Fibroblast of skin of left biceps (primary cell): ENCODE data around the gene SYTL1.

ENCODE experiments used
- DNase-seq, 2 experiments: peaks; one replicate each; pipeline ENCODE4 v3.0.0-alpha.2; 2013; ENCODE audit warnings: low read depth in 2 of 2

SYTL1 gene, protein sequence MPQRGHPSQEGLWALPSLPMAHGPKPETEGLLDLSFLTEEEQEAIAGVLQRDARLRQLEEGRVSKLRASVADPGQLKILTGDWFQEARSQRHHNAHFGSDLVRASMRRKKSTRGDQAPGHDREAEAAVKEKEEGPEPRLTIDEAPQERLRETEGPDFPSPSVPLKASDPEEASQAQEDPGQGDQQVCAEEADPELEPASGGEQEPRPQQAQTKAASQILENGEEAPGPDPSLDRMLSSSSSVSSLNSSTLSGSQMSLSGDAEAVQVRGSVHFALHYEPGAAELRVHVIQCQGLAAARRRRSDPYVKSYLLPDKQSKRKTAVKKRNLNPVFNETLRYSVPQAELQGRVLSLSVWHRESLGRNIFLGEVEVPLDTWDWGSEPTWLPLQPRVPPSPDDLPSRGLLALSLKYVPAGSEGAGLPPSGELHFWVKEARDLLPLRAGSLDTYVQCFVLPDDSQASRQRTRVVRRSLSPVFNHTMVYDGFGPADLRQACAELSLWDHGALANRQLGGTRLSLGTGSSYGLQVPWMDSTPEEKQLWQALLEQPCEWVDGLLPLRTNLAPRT

DNA sequence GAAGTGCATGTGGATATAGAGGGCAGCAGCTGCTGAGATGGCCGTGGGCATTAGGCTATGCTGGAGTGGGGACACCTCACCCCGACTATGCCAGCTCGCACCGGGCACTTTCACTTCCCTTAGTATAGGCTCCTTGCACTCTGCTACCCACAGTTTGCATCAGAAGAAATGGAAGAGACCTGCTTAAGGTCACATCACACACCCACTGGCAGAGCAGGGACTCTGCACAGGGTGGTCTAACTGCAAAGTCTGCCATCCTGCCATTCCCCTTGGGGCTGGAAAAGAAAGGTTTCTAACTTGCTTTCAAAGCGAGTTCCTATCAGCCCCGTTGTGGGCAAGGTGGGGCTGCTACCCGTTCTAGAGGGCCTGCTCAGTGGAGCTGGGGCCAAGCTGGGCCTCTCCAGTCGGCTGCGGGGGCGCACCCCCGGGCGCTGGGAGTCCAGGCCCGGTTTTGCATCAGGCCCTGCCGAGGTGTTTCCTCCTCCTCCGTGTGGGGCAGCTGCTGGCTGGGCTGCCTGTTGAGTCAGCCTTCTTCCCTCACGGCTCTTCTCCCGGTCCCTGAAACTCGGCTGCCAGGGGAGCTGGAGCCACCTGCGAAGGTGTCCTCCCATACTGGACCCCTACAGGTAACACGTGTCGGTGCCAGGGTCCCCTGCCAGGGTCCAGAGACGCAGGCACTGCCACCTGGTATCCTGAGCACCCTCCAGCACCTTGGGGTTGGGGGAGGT lies at the start of gene SYTL1:
TSS of gene SYTL1 (plus strand) at position 498 of the 728 bp plus-strand sequence. CDS start 3,313 bp downstream, outside the sequence.
- peak in 1 of 2 experiments; percentile 36 for DNase-seq

GRCh38 chr1:27292106-27292505 lies 49.7 kb upstream of the SYTL1 start:
- no peak for DNase-seq

GRCh38 chr1:27293915-27294314 lies 47.9 kb upstream of the SYTL1 start:
- no peak for DNase-seq

- DNase-seq = no peak
Observed at GRCh38 chr1:27296773-27297291, 45.0 kb upstream of the SYTL1 start.

GRCh38 chr1:27297903-27298302 lies 43.9 kb upstream of the SYTL1 start:
- DNase-seq = no peak

DNA sequence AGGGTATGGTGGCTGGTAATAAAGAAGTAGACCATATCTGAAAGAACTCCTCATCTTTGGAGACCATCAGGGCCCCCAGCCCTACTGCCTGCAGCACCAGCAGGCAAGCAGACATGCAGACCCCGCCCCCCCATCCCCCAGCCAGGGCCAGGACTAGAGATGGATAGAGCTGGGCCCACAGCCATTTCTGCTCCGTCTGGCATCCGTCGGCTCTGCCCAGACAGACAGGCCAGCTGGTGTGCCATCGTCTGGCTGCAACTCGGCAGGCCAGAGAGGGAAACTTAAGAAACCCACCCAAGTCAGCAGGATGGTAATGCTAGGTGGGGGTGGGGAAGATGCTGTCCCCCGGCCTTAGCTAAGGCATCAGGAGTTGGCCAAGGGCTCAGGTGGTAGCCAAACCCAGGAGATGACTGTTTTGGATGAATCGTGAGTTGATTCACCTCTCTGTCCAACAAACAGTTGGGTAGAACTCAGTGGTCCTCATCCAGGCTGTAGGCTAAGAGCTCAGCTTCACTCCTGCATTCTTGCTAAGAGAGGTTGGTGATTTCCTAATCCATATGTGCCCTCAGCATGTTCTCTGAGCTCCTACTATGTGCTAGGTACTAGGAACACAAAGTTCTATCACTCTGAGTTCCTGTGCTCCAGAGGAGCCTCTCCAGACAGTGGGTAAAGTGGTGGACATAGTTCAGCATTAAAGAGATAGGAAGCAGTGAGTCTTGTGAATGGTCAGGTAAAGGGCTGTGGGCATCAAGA lies 43.0 kb upstream of the SYTL1 start:
- DNase-seq = no peak

GRCh38 chr1:27299385-27300271 lies 42.2 kb upstream of the SYTL1 start:
- peak; percentile 99 for DNase-seq

GRCh38 chr1:27300341-27301051 lies 41.3 kb upstream of the SYTL1 start:
- peak; percentile 86 for DNase-seq

GRCh38 chr1:27301052-27301422 lies 40.8 kb upstream of the SYTL1 start:
- DNase-seq = no peak

DNA sequence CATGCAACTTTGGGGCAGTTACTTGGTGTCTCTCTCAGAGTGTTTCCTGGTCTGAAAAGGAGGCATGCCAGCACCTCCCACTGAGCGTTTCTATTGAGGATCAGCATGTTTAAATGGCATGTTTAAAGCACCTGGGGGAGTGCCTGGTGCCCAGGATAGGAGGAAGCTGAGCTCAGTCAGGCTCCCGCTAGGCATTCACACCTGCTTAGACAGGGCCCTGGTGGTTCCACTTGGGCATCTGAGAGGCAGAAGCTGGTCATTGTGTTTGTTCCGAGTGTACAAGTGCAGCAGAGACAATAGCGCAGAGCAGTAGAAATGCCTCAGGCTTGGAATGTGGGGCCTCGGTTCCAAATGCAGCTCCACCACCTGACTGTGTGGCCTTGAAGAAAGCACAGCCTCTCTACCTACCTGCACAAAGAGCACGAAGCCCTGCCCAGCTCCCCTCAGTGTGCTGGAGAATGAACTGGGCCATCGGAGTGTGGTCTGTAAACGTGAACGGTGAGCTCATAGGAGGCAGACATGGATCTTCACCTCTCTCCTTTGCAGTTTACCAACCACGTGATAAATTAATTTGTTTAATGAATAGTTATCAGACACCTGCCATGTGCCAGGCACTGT lies 40.1 kb upstream of the SYTL1 start:
- DNase-seq = no peak

DNA sequence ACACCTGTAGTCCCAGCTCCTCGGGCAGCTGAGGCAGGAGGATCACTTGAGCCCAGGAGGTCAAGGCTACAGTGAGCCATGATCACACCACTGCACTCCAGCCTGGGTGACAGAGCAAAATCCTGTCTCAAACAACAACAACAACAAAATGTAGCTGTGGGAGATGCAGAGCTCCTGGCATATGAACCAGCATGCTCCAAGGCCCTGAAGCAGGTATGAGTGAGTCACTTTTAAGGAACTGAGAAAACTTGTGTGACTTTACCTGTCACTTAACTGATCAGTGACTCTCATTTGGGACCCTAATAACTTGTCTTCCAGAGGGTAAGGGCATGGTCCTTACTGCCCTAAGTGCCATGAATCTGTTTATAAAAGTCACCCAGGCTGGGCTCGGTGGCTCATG lies 39.2 kb upstream of the SYTL1 start:
- no peak for DNase-seq

- DNase-seq = no peak
Observed at GRCh38 chr1:27303509-27303908, 38.3 kb upstream of the SYTL1 start.

- DNase-seq = no peak
Observed at GRCh38 chr1:27306071-27306470, 35.8 kb upstream of the SYTL1 start.

DNA sequence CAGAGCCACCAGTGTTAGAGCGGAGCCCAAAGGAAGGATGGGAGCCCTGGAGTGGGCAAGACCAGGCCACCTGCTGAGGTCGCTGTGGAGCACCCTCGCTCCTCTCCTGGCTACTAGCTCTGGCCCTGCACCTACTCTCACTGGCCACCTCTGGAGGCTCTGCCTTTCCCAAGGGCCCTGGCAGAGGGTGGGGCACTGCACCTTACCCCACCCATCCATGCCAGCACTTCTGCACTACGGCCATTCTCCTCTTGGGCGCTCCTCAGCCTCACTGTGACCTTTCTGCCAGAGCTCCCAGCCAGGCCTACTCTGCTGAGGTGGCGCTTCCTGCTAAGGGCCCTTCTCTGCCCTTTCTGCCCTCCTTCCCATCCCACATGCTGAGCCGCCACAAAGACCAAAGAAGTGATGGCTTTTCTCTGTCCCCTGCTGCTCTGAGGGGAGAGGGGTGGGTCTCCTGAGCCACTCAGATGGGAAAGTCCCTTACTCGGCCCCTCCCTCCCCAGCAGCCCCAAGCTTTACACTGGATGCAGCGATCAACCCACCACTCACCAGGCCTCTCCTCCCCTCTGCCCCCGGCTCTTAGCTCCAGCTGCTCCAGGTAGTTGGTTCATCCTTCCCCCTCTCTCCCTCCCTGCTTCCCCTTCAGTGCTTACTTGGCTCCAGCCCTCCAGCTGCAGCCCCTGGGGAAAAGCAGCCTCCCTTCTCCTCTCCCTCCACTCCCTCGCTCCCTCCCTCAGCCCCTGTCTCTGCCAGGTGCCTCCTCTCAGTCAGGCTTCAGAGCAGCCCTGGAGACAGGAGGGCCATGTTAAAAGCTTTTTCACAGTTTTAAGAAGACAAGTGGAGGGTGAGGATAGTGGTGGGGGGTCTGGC lies 34.7 kb upstream of the SYTL1 start:
- no peak for DNase-seq

- no peak for DNase-seq
Observed at GRCh38 chr1:27307874-27308598, 33.8 kb upstream of the SYTL1 start.

DNA sequence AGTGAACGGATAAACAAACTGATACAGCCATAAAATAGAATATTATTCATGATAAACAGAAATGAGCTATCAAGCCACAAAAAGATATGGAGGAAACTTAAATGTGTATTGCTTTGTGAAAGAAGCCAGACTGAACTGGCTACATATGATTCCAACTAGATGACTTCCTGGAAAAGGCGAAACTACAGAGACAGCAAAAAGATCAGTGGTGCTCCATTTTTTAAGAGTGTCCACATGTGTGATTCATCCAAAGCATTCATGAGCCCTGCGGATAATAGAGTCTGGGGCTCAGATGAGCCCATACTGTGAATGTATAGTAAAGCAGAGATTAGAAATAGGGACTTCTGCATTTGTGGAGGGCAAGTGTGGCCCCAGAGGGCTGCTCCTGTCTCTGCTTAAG lies 27.7 kb upstream of the SYTL1 start:
- no peak for DNase-seq

- DNase-seq = no peak
Observed at GRCh38 chr1:27314737-27315136, 27.1 kb upstream of the SYTL1 start.

GRCh38 chr1:27316860-27317259 lies 25.0 kb upstream of the SYTL1 start:
- no peak for DNase-seq
